ENCODE data around the gene RABGAP1L.
"Not testable (repeated sequence)": the region's sequence is repeated elsewhere in the genome, so short reads cannot be mapped to it uniquely, and the experiment has no call there.

Gene RABGAP1L

GRCh38 chr1:175013445-175013844 is 854.1 kb downstream of the RABGAP1L start:
- H3K4me2 ChIP-seq = no peak overlapping the region
- H3K79me2 ChIP-seq (ENCODE audit: insufficient read depth, low read depth) = peaks cover 12% of the 10 kb centered on the region
- H3K4me3 ChIP-seq (IDR thresholded peaks at IDR 0.05; ENCODE audit: insufficient read depth, low read depth, low read length) = no peak overlapping the region
- H3K27ac ChIP-seq = no peak overlapping the region
- H3K27me3 ChIP-seq (ENCODE audit: insufficient read depth, low read depth) = no peaks in the 10 kb centered on the region
- H3K9ac ChIP-seq = no peak overlapping the region
- H3K36me3 ChIP-seq (ENCODE audit: insufficient read depth) = peaks cover 24% of the 10 kb centered on the region; the same call in 1 of the 2 replicates
- H4K20me1 ChIP-seq (ENCODE audit: insufficient read depth) = peaks cover 3% of the 10 kb centered on the region; the same call in 1 of the 2 replicates
- peaks cover 36% of the 10 kb centered on the region for H3K4me1 ChIP-seq (ENCODE audit: low read depth, poor library complexity, severe bottlenecking)
- TF ChIP-seq CTCF (conservative IDR thresholded peaks at IDR 0.05; ENCODE audit: low read depth, low read length) = no peak
- H2AFZ ChIP-seq (ENCODE audit: low read depth) = no peak overlapping the region

- H3K27ac ChIP-seq = no peak overlapping the region; the same call in 1 of the 2 replicates
- no peak overlapping the region for H3K4me2 ChIP-seq
- no peak overlapping the region for H3K9ac ChIP-seq
- peaks cover 28% of the 10 kb centered on the region for H3K4me1 ChIP-seq (ENCODE audit: low read depth, poor library complexity, severe bottlenecking)
- H3K27me3 ChIP-seq (ENCODE audit: insufficient read depth, low read depth) = no peaks in the 10 kb centered on the region
- H4K20me1 ChIP-seq (ENCODE audit: insufficient read depth) = peaks cover 3% of the 10 kb centered on the region; the same call in 1 of the 2 replicates
- peaks cover 9% of the 10 kb centered on the region; the same call in 1 of the 2 replicates for H3K79me2 ChIP-seq (ENCODE audit: insufficient read depth, low read depth)
- H2AFZ ChIP-seq (ENCODE audit: low read depth) = no peak overlapping the region
- peaks cover 15% of the 10 kb centered on the region; the same call in 1 of the 2 replicates for H3K36me3 ChIP-seq (ENCODE audit: insufficient read depth)
- no peak overlapping the region for H3K4me3 ChIP-seq (IDR thresholded peaks at IDR 0.05; ENCODE audit: insufficient read depth, low read depth, low read length)
- no peak for TF ChIP-seq CTCF (conservative IDR thresholded peaks at IDR 0.05; ENCODE audit: low read depth, low read length)
These were observed 855.9 kb downstream of the RABGAP1L start for GRCh38 chr1:175015243-175015642.

- H3K36me3 ChIP-seq (ENCODE audit: insufficient read depth) = peaks cover 4% of the 10 kb centered on the region; the same call in 1 of the 2 replicates
These were observed 860.2 kb downstream of the RABGAP1L start for GRCh38 chr1:175019524-175019923.

GRCh38 chr1:175023043-175023921 is 864.0 kb downstream of the RABGAP1L start, which contains the start of gene MRPS14:
Gene MRPS14 (minus strand): TSS chr1:175023425. CDS start chr1:175023408, 17 bp downstream.
- Histone ChIP-seq H3K9ac (peak within 1 kb of the TSS; percentile 74), H3K4me1 (ENCODE audit: low read depth, poor library complexity, severe bottlenecking) (peaks cover 22% of the 10 kb centered on the region), H3K4me3 (IDR thresholded peaks at IDR 0.05; ENCODE audit: insufficient read depth, low read depth, low read length) (peak within 1 kb of the TSS; percentile 100), H4K20me1 (ENCODE audit: insufficient read depth) (no peaks in the 10 kb centered on the region), H3K27me3 (ENCODE audit: insufficient read depth, low read depth) (no peaks in the 10 kb centered on the region), H2AFZ (ENCODE audit: low read depth) (peak within 1 kb of the TSS; percentile 100), H3K27ac (peak within 1 kb of the TSS; percentile 62), H3K4me2 (peak within 1 kb of the TSS; percentile 83), H3K36me3 (ENCODE audit: insufficient read depth) (peaks cover 2% of the 10 kb centered on the region; the same call in 1 of the 2 replicates), H3K79me2 (ENCODE audit: insufficient read depth, low read depth) (peaks cover 31% of the 10 kb centered on the region)
- no peak for TF ChIP-seq CTCF (conservative IDR thresholded peaks at IDR 0.05; ENCODE audit: low read depth, low read length)

More at GRCh38 chr1:175019524-175019923, 860.2 kb downstream of the RABGAP1L start:
- no peak overlapping the region for H3K4me3 ChIP-seq (IDR thresholded peaks at IDR 0.05; ENCODE audit: insufficient read depth, low read depth, low read length)
- peaks cover 39% of the 10 kb centered on the region for H3K4me1 ChIP-seq (ENCODE audit: low read depth, poor library complexity, severe bottlenecking)
- H3K4me2 ChIP-seq = no peak overlapping the region
- H4K20me1 ChIP-seq (ENCODE audit: insufficient read depth) = no peaks in the 10 kb centered on the region
- H3K27me3 ChIP-seq (ENCODE audit: insufficient read depth, low read depth) = no peaks in the 10 kb centered on the region
- no peak overlapping the region for H3K9ac ChIP-seq
- TF ChIP-seq CTCF (conservative IDR thresholded peaks at IDR 0.05; ENCODE audit: low read depth, low read length) = no peak
- H3K79me2 ChIP-seq (ENCODE audit: insufficient read depth, low read depth) = peaks cover 31% of the 10 kb centered on the region
- no peak overlapping the region for H3K27ac ChIP-seq
- H2AFZ ChIP-seq (ENCODE audit: low read depth) = no peak overlapping the region

GRCh38 chr1:175023922-175024242 is 864.6 kb downstream of the RABGAP1L start:
- Histone ChIP-seq H3K27ac (peak overlapping the region; percentile 62), H3K79me2 (ENCODE audit: insufficient read depth, low read depth) (peaks cover 31% of the 10 kb centered on the region), H3K4me1 (ENCODE audit: low read depth, poor library complexity, severe bottlenecking) (peaks cover 23% of the 10 kb centered on the region), H2AFZ (ENCODE audit: low read depth) (peak overlapping the region; percentile 100), H3K4me2 (peak overlapping the region; percentile 83), H3K9ac (peak overlapping the region; percentile 74)
- H4K20me1 ChIP-seq (ENCODE audit: insufficient read depth); H3K36me3 ChIP-seq (ENCODE audit: insufficient read depth); H3K4me3 ChIP-seq (IDR thresholded peaks at IDR 0.05; ENCODE audit: insufficient read depth, low read depth, low read length); H3K27me3 ChIP-seq (ENCODE audit: insufficient read depth, low read depth): not testable (repeated sequence)
